IPS-11a (cell line): ENCODE measurements around the gene NUF2.
"Not testable (repeated sequence)": the region's sequence is repeated elsewhere in the genome, so short reads cannot be mapped to it uniquely, and the experiment has no call there.

Experiments
- H3K4me3 ChIP-seq: one replicate; pipeline ENCODE4 v1.5.1; 2013; ENCODE audit warnings: low read depth, low read length, control low read depth

Gene NUF2

GRCh38 chr1:163331116-163331515 is 9.4 kb downstream of the NUF2 start:
- H3K4me3 ChIP-seq, result no peak overlapping the region

- no peak overlapping the region for H3K4me3 ChIP-seq
Measured at GRCh38 chr1:163335216-163335615, 13.5 kb downstream of the NUF2 start.

GRCh38 chr1:163337631-163338030 is 15.9 kb downstream of the NUF2 start:
- no peak overlapping the region for H3K4me3 ChIP-seq

- no peak overlapping the region for H3K4me3 ChIP-seq
Measured at GRCh38 chr1:163346326-163346870, 24.6 kb downstream of the NUF2 start.

GRCh38 chr1:163347106-163347505 is 25.4 kb downstream of the NUF2 start:
- H3K4me3 ChIP-seq, result no peak overlapping the region

GRCh38 chr1:163351912-163352311 is 30.2 kb downstream of the NUF2 start:
- no peak overlapping the region for H3K4me3 ChIP-seq

GRCh38 chr1:163357378-163357777 is 35.6 kb downstream of the NUF2 start:
- H3K4me3 ChIP-seq, result no peak overlapping the region

- not testable (repeated sequence) for H3K4me3 ChIP-seq
Measured at GRCh38 chr1:163358172-163358571, 36.4 kb downstream of the NUF2 start.

GRCh38 chr1:163361123-163361934 is 39.6 kb downstream of the NUF2 start:
- no peak overlapping the region for H3K4me3 ChIP-seq

GRCh38 chr1:163365186-163365585 is 43.4 kb downstream of the NUF2 start:
- H3K4me3 ChIP-seq, result no peak overlapping the region

- H3K4me3 ChIP-seq, result no peak overlapping the region
Measured at GRCh38 chr1:163366555-163366954, 44.8 kb downstream of the NUF2 start.

- H3K4me3 ChIP-seq, result no peak overlapping the region
Measured at GRCh38 chr1:163367721-163368120, 46.0 kb downstream of the NUF2 start.

GRCh38 chr1:163372576-163372975 is 50.8 kb downstream of the NUF2 start:
- no peak overlapping the region for H3K4me3 ChIP-seq

GRCh38 chr1:163378554-163378953 is 56.8 kb downstream of the NUF2 start:
- no peak overlapping the region for H3K4me3 ChIP-seq

GRCh38 chr1:163379801-163380200 is 58.0 kb downstream of the NUF2 start:
- H3K4me3 ChIP-seq, result no peak overlapping the region

GRCh38 chr1:163381487-163382184 is 59.9 kb downstream of the NUF2 start:
- no peak overlapping the region for H3K4me3 ChIP-seq

GRCh38 chr1:163382395-163382794 is 60.6 kb downstream of the NUF2 start:
- H3K4me3 ChIP-seq, result no peak overlapping the region

GRCh38 chr1:163387146-163387545 is 65.4 kb downstream of the NUF2 start:
- H3K4me3 ChIP-seq, result no peak overlapping the region

GRCh38 chr1:163388970-163389369 is 67.2 kb downstream of the NUF2 start:
- no peak overlapping the region for H3K4me3 ChIP-seq

GRCh38 chr1:163395790-163396189 is 74.0 kb downstream of the NUF2 start:
- no peak overlapping the region for H3K4me3 ChIP-seq

- no peak overlapping the region for H3K4me3 ChIP-seq
Measured at GRCh38 chr1:163397451-163398200, 75.9 kb downstream of the NUF2 start.
